T-helper 2 cell treated with Interferon-gamma antibody and Interleukin-4, amounts not matched to agents 100 ng/mL and 5 ng/mL, for 36 hours (primary cell): ENCODE measurements around the gene MBTPS1. TPM values are rescaled to one million over a fixed set of nuclear protein-coding genes. Genes with fewer than 3 reads are reported as not detected.

ENCODE experiments used
- intact Hi-C: fragments of 100-400 bp; cut with micrococcal nuclease; formaldehyde crosslinking; loops from one replicate; pipeline ENCODE4 v1.15.1; 2023
- total RNA-seq: library from RNA; stranded (reverse); gene quantifications from 2 replicates; pipeline ENCODE4 v1.2.3, GENCODE V29; 2022

MBTPS1 gene
- total RNA-seq, 1 donor from 2014 or later, result 55.6 TPM

- intact Hi-C loops, result no loop called here
Observed at GRCh38 chr16:84055801-84056634, 60.7 kb downstream of the MBTPS1 start.

GRCh38 chr16:84055366-84055765 is 61.4 kb downstream of the MBTPS1 start:
- intact Hi-C loops, result no loop called here

GRCh38 chr16:84054916-84055315 is 61.8 kb downstream of the MBTPS1 start:
- intact Hi-C loops, result no loop called here

GRCh38 chr16:84054271-84054670 is 62.5 kb downstream of the MBTPS1 start:
- intact Hi-C loops, result no loop called here

- intact Hi-C loops, result no loop called here
Observed at GRCh38 chr16:84053237-84053636, 63.5 kb downstream of the MBTPS1 start.

GRCh38 chr16:84052071-84052622 is 64.6 kb downstream of the MBTPS1 start:
- intact Hi-C loops, result no loop called here

GRCh38 chr16:84050316-84050715 is 66.4 kb downstream of the MBTPS1 start:
- intact Hi-C loops, result no loop called here

GRCh38 chr16:84049403-84050060 is 67.2 kb downstream of the MBTPS1 start:
- intact Hi-C loops, result no loop called here

GRCh38 chr16:84048871-84049270 is 67.9 kb downstream of the MBTPS1 start:
- intact Hi-C loops, result no loop called here

- intact Hi-C loops, result no loop called here
Observed at GRCh38 chr16:84048270-84048669, 68.5 kb downstream of the MBTPS1 start.

- intact Hi-C loops, result no loop called here
Observed at GRCh38 chr16:84047626-84048025, 69.1 kb downstream of the MBTPS1 start.

- intact Hi-C loops, result no loop called here
Observed at GRCh38 chr16:84047206-84047605, 69.5 kb downstream of the MBTPS1 start.

GRCh38 chr16:84045818-84046470 is 70.8 kb downstream of the MBTPS1 start:
- intact Hi-C loops, result no loop called here

GRCh38 chr16:84045001-84045817 is 71.5 kb downstream of the MBTPS1 start:
- intact Hi-C loops, result no loop called here

GRCh38 chr16:84044118-84044488 is 72.6 kb downstream of the MBTPS1 start:
- intact Hi-C loops, result no loop called here

- intact Hi-C loops, result no loop called here
Observed at GRCh38 chr16:84043486-84044117, 73.1 kb downstream of the MBTPS1 start.

GRCh38 chr16:84042879-84043485 is 73.8 kb downstream of the MBTPS1 start:
- intact Hi-C loops, result no loop called here

- intact Hi-C loops, result no loop called here
Observed at GRCh38 chr16:84042308-84042878, 74.3 kb downstream of the MBTPS1 start, which contains the start of gene SLC38A8. Gene SLC38A8 (minus strand): TSS chr16:84042795. CDS start chr16:84042157, 638 bp downstream.

- intact Hi-C loops, result no loop called here
Observed at GRCh38 chr16:84041881-84042280, 74.9 kb downstream of the MBTPS1 start.
